ENCODE results near the gene HHATL. TPM values are rescaled to one million over a fixed set of nuclear protein-coding genes. Genes with fewer than 3 reads are reported as not detected.
A peak's percentile ranks its signal among the peaks of the same experiment; 100 is the strongest.

HHATL gene
- total RNA-seq, 3 donors from 2014 or later (not counting 1 experiment from before 2014, with no cell fraction given): not detected

DNA sequence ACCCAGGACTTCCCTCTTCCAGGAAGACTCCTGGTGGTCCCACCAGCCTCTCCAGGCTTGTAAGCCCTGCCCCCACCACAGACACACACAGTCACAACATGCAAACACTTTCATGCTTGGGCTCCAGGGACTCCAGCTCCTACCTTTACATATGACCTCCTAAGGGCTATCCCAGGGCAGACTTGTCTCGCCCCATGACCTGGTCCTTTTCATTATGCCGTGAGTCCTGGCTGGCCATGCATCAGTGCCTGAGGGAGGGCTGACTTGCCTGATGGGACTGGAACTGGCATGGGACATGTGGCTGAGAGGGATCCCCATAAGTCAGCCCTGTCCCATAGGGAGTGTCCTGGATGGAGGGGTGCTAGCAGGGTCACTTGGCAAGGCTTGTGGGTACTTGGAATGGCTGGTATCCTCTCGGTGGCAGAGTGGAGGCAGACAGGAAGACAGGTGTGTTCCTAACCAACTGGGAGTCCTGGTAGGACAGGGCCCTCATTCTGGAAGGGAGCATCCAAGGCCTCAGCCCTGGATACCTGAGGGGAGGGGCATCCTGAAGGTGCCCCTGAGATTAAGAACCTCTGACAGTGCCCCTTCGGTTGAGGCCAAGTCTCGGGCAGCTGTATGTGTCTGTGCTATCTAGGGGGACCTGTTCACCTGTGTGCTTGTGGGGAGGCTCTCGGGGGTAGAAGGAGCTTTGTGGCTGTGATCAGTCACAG lies 540 bp upstream of the HHATL start:
- intact Hi-C loops (cut with micrococcal nuclease): no loop called here

DNA sequence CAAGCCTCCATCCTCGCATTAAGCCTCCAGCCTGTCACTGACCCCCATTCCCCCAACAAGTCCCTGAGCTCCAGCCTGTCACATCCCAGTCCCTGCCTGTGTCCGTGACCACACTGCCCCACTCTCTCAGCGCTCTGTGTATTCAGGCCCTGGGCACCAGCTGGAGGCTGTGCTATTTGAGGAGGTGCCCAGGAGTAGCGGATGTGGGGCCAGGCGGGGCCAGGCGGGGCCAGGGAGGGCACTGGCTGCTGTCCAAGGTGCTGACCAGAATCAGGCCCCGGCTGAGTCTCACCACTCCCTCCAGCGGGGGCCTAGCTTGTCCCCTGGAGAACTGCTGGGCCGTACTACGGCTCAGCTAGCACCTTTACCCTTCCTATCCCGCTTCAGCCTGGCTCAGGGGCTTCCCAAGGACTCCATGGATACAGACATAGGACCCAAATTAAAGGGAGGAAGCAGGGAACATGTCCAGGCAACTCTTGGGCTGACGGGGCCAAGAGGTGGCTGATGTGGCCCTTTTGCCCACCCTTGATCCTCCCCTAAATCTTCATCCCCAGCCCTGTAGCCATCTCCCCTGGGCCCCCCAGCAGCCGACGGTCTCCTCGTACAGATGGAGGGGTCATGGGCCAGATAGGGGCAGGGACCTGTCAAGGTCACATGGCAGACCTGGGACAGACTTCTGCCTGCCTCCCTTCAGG lies 1.1 kb downstream of the HHATL start:
- Histone ChIP-seq H3K4me1 (ENCODE audit: control insufficient read depth, insufficient read depth, low read length) (peaks cover 14% of the 10 kb centered on the region), H3K4me3 (ENCODE audit: low read length) (no peak overlapping the region), H3K27ac (ENCODE audit: low read length) (no peak overlapping the region), H3K27me3 (ENCODE audit: control insufficient read depth, insufficient read depth, low read length) (no peaks in the 10 kb centered on the region), H3K9me3 (ENCODE audit: control insufficient read depth, insufficient read depth, low read length) (no peaks in the 10 kb centered on the region), H3K36me3 (ENCODE audit: control insufficient read depth, insufficient read depth, low read length) (no peaks in the 10 kb centered on the region)
- intact Hi-C loops (cut with micrococcal nuclease): no loop called here
- peaks cover 0 to 16% of the 10 kb centered on the region in 2 donors for H3K27me3 Mint-ChIP-seq (ENCODE audit: low read depth in 2 of 2)
- peak; percentile 53 to 73 for DNase-seq
- TF ChIP-seq, protein P1, sequence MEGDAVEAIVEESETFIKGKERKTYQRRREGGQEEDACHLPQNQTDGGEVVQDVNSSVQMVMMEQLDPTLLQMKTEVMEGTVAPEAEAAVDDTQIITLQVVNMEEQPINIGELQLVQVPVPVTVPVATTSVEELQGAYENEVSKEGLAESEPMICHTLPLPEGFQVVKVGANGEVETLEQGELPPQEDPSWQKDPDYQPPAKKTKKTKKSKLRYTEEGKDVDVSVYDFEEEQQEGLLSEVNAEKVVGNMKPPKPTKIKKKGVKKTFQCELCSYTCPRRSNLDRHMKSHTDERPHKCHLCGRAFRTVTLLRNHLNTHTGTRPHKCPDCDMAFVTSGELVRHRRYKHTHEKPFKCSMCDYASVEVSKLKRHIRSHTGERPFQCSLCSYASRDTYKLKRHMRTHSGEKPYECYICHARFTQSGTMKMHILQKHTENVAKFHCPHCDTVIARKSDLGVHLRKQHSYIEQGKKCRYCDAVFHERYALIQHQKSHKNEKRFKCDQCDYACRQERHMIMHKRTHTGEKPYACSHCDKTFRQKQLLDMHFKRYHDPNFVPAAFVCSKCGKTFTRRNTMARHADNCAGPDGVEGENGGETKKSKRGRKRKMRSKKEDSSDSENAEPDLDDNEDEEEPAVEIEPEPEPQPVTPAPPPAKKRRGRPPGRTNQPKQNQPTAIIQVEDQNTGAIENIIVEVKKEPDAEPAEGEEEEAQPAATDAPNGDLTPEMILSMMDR (IDR thresholded peaks at IDR 0.05): no peak
- peak; percentile 73 to 95 (median 91) for ATAC-seq
- H3K27ac Mint-ChIP-seq: no peak overlapping the region
- peaks cover 0 to 16% of the 10 kb centered on the region in 2 donors for H3K4me1 Mint-ChIP-seq
- H3K36me3 Mint-ChIP-seq: no peaks in the 10 kb centered on the region
- 35% methylated on average over 15 of the region's 15 CpGs for WGBS (ENCODE audit: insufficient coverage)
- no peaks in the 10 kb centered on the region for H3K9me3 Mint-ChIP-seq
- no peak overlapping the region for H3K4me3 Mint-ChIP-seq

More for the DNA sequence above, 540 bp upstream of the HHATL start:
- Mint-ChIP-seq H3K27ac (no peak overlapping the region), H3K4me1 (peaks cover 0 to 16% of the 10 kb centered on the region in 2 donors), H3K27me3 (ENCODE audit: low read depth in 2 of 2) (peaks cover 0 to 14% of the 10 kb centered on the region in 2 donors), H3K36me3 (no peaks in the 10 kb centered on the region), H3K9me3 (no peaks in the 10 kb centered on the region), H3K4me3 (no peak overlapping the region)
- Histone ChIP-seq H3K9me3 (ENCODE audit: control insufficient read depth, insufficient read depth, low read length) (no peaks in the 10 kb centered on the region), H3K4me1 (ENCODE audit: control insufficient read depth, insufficient read depth, low read length) (peaks cover 13% of the 10 kb centered on the region), H3K27me3 (ENCODE audit: control insufficient read depth, insufficient read depth, low read length) (no peaks in the 10 kb centered on the region), H3K4me3 (ENCODE audit: low read length) (no peak overlapping the region), H3K27ac (ENCODE audit: low read length) (no peak overlapping the region), H3K36me3 (ENCODE audit: control insufficient read depth, insufficient read depth, low read length) (no peaks in the 10 kb centered on the region)
- no peak for ATAC-seq
- TF ChIP-seq, protein P1 (IDR thresholded peaks at IDR 0.05): no peak
- WGBS (ENCODE audit: insufficient coverage): 86% methylated on average over 6 of the region's 6 CpGs
- no peak for DNase-seq

DNA sequence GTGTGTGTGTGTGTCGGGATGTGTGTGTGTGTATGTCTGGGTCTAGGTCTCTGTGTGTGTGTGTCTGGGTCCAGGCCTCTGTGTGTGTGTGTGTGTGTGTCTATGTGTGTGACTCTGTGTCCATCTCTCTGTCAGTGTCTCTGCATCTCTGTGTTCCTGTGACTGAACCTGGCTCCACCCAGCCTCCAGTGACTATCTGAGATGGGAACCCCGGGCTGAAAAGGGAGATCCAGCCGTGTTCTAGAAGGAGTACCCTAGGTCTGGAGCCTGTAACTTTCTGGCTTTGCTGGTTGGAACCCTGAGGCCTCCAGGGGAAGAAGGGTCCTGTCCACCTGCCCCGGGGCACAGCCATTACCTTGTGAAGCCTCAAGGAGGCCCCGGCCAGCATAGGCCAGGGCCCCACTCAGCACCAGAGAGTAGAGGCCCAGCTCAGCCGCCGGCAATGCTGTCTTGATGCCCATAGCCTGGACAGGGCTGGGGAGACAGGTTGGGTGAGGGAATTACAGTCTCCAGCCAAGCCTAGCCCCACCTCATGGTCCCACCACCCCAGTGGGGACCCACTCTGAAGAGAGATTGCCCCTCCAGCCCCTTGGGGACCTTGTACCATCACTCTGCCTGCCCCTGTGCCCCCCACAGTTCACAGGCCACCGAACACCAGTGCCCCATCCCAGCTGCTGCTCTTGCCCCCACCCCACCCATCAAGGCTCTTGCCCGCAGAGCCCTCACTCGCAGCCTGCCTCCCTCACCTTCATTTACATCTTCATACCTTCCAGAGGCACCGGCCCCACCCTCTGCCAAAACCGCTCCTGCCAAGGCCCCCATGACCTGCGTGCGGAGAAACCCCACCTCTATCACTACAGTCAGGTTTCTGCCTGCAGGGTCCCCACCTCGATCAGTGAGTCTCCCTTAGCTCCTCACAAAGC lies 2.0 kb downstream of the HHATL start:
- Histone ChIP-seq H3K36me3 (ENCODE audit: control insufficient read depth, insufficient read depth, low read length) (no peaks in the 10 kb centered on the region), H3K4me3 (ENCODE audit: low read length) (no peak overlapping the region), H3K27ac (ENCODE audit: low read length) (no peak overlapping the region), H3K9me3 (ENCODE audit: control insufficient read depth, insufficient read depth, low read length) (no peaks in the 10 kb centered on the region), H3K27me3 (ENCODE audit: control insufficient read depth, insufficient read depth, low read length) (no peaks in the 10 kb centered on the region), H3K4me1 (ENCODE audit: control insufficient read depth, insufficient read depth, low read length) (peaks cover 14% of the 10 kb centered on the region)
- no peak overlapping the region for H3K4me3 Mint-ChIP-seq
- intact Hi-C loops (cut with micrococcal nuclease): no loop called here
- H3K27ac Mint-ChIP-seq: no peak overlapping the region
- H3K4me1 Mint-ChIP-seq: peaks cover 0 to 16% of the 10 kb centered on the region in 2 donors
- H3K27me3 Mint-ChIP-seq (ENCODE audit: low read depth in 2 of 2): peaks cover 0 to 16% of the 10 kb centered on the region in 2 donors
- TF ChIP-seq, protein P1 (IDR thresholded peaks at IDR 0.05): no peak
- 79% methylated on average over 13 of the region's 15 CpGs for WGBS (ENCODE audit: insufficient coverage)
- H3K9me3 Mint-ChIP-seq: no peaks in the 10 kb centered on the region
- DNase-seq (no peak), ATAC-seq (no peak)
- no peaks in the 10 kb centered on the region for H3K36me3 Mint-ChIP-seq
